Measurements from ENCODE around the gene KRT14. TPM values are rescaled to one million over a fixed set of nuclear protein-coding genes. Genes with fewer than 3 reads are reported as not detected.
"Not testable (repeated sequence)": the region's sequence is repeated elsewhere in the genome, so short reads cannot be mapped to it uniquely, and the experiment has no call there.

The KRT14 gene
- total RNA-seq, 1 donor from 2014 or later: not detected

GRCh38 chr17:41544491-41544892, 42.2 kb downstream of the KRT14 start:
- peaks cover 80% of the 10 kb centered on the region for H3K27me3 ChIP-seq (ENCODE audit: low read depth)
- H3K4me1 ChIP-seq: peaks cover 17% of the 10 kb centered on the region
- no peak overlapping the region for H3K27ac ChIP-seq (replicated peaks)
- intact Hi-C loops (cut with micrococcal nuclease): no loop called here
- no peak overlapping the region for H3K4me3 ChIP-seq
- H3K36me3 ChIP-seq: no peaks in the 10 kb centered on the region
- H3K9me3 ChIP-seq (replicated peaks): peaks cover 6% of the 10 kb centered on the region
- TF ChIP-seq, protein P1, sequence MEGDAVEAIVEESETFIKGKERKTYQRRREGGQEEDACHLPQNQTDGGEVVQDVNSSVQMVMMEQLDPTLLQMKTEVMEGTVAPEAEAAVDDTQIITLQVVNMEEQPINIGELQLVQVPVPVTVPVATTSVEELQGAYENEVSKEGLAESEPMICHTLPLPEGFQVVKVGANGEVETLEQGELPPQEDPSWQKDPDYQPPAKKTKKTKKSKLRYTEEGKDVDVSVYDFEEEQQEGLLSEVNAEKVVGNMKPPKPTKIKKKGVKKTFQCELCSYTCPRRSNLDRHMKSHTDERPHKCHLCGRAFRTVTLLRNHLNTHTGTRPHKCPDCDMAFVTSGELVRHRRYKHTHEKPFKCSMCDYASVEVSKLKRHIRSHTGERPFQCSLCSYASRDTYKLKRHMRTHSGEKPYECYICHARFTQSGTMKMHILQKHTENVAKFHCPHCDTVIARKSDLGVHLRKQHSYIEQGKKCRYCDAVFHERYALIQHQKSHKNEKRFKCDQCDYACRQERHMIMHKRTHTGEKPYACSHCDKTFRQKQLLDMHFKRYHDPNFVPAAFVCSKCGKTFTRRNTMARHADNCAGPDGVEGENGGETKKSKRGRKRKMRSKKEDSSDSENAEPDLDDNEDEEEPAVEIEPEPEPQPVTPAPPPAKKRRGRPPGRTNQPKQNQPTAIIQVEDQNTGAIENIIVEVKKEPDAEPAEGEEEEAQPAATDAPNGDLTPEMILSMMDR (IDR thresholded peaks at IDR 0.05; ENCODE audit: borderline replicate concordance): no peak
- DNase-seq: no peak

DNA sequence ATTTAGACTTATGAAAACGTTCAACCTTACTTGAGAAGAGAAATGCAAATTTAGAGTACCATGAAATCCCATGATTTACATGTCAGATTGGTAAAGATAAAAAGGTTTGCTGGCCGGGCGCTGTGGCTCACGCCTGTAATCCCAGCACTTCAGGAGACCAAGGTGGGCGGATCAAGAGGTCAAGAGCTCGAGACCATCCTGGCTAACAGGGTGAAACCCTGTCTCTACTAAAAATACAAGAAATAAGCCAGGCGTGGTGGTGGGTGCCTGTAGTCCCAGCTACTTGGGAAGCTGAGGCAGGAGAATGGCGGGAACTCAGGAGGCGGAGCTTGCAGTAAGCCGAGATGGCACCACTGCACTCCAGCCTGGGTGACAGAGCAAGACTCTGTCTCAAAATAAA, 43.9 kb downstream of the KRT14 start:
- peaks cover 86% of the 10 kb centered on the region for H3K27me3 ChIP-seq (ENCODE audit: low read depth)
- H3K9me3 ChIP-seq (replicated peaks); H3K4me1 ChIP-seq; H3K36me3 ChIP-seq; intact Hi-C loops (cut with micrococcal nuclease); H3K27ac ChIP-seq (replicated peaks); H3K4me3 ChIP-seq; DNase-seq: not testable (repeated sequence)

GRCh38 chr17:41542357-41542756, 44.3 kb downstream of the KRT14 start:
- H3K27me3 ChIP-seq (ENCODE audit: low read depth): peaks cover 86% of the 10 kb centered on the region
- intact Hi-C loops (cut with micrococcal nuclease): no loop called here
- H3K27ac ChIP-seq (replicated peaks): no peak overlapping the region
- H3K4me3 ChIP-seq: no peak overlapping the region
- no peak for DNase-seq
- peaks cover 6% of the 10 kb centered on the region for H3K9me3 ChIP-seq (replicated peaks)
- no peaks in the 10 kb centered on the region for H3K4me1 ChIP-seq
- no peaks in the 10 kb centered on the region for H3K36me3 ChIP-seq
- TF ChIP-seq, protein P1 (IDR thresholded peaks at IDR 0.05; ENCODE audit: borderline replicate concordance): no peak

DNA sequence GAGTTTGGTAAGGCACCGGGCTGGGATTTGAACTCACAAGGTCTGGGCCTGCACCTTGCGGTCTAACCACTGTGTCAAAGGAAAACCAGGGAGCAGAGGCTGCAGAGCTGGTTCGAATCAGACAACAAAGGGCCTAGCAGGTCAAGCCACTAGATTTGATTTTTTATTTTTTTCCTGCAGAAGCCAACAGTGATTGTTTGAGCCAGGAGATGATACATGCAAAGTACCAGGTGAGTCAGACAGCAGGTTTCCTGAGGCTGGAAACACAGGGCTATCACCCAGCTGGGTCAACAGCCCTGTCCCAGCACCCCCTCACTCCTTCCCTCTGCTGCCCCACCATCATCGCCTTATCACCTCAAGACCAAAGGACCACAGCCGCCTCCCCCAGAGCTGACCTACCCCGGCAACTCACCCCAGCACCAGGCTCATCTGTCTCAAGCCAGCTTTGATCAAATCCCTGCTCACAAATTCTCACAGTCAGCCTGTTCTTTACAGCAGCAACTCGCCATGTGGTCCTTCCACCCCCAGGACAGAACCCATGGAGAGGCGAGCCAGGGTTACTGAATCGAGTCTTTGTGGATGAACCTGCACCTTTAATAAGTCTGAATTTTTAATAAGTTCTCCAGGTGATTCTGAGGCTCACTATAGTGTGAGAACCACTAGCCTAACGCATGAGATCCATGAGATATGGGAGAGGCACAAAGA, 45.6 kb downstream of the KRT14 start:
- no peak for DNase-seq
- intact Hi-C loops (cut with micrococcal nuclease): no loop called here
- Histone ChIP-seq H3K9me3 (replicated peaks) (no peaks in the 10 kb centered on the region), H3K27ac (replicated peaks) (no peak overlapping the region), H3K27me3 (ENCODE audit: low read depth) (peaks cover 86% of the 10 kb centered on the region), H3K36me3 (no peaks in the 10 kb centered on the region), H3K4me3 (no peak overlapping the region), H3K4me1 (no peaks in the 10 kb centered on the region)
- TF ChIP-seq, protein P1 (IDR thresholded peaks at IDR 0.05; ENCODE audit: borderline replicate concordance): no peak

DNA sequence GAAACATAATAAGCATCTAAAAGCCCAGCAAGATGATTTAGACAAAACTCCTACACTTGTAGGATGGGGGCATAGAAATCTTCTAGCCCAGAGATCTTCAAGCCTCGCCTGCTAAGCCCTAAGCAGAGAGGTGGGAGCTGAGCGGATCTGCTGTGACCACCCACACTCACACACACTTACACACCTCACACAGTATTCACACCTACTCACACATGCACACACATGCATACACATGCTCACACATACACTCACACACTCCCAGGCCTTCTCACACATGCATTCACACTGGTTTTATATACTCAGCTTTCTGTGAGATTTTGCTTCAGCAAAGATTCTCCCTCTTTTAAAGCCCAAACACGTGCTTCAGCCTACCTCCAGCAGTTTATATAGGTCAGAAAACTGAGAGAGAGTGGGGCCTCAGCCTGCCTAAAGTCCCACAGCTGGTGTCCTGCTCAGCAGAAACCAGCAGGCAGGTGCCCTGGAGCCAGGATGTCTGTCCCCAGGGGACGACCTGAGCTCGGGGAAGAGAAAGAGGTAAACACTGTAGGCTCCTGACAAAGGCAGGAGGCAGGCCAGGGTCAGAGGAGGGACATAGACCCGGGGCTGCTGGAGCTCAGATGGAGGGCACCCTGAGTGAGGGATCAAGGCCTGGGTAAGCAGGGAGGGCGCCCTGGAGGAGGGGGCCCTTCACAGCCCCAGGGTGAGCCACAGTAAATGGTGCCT, 46.6 kb downstream of the KRT14 start:
- no peaks in the 10 kb centered on the region for H3K4me1 ChIP-seq
- H3K9me3 ChIP-seq (replicated peaks): no peaks in the 10 kb centered on the region
- no peak overlapping the region for H3K27ac ChIP-seq (replicated peaks)
- TF ChIP-seq, protein P1 (IDR thresholded peaks at IDR 0.05; ENCODE audit: borderline replicate concordance): no peak
- DNase-seq: no peak
- peaks cover 88% of the 10 kb centered on the region for H3K27me3 ChIP-seq (ENCODE audit: low read depth)
- intact Hi-C loops (cut with micrococcal nuclease): no loop called here
- no peaks in the 10 kb centered on the region for H3K36me3 ChIP-seq
- no peak overlapping the region for H3K4me3 ChIP-seq

DNA sequence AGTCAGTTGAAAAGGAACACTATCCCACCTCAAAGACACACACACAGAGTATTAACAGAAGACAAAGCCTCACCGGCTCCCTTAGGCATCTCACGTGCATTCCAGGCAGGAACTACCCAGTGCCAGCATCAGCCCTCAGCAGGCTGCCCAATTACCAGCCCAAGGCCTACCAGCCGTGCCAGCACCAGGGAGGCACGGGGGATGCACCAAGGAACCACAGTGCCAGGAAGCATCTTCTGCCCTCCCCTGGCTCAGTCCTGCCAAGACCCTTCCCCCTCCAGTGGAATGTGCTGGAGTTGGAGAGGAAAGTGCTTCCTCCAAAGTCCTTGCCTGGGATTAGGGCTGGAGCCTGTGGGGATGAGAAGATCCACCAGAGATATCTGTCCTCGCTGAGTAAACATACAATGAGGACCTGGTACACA, 47.6 kb downstream of the KRT14 start:
- Histone ChIP-seq H3K4me3 (no peak overlapping the region), H3K27me3 (ENCODE audit: low read depth) (peaks cover 88% of the 10 kb centered on the region), H3K36me3 (no peaks in the 10 kb centered on the region), H3K27ac (replicated peaks) (no peak overlapping the region), H3K4me1 (no peaks in the 10 kb centered on the region), H3K9me3 (replicated peaks) (no peaks in the 10 kb centered on the region)
- DNase-seq: no peak
- intact Hi-C loops (cut with micrococcal nuclease): no loop called here
- TF ChIP-seq, protein P1 (IDR thresholded peaks at IDR 0.05; ENCODE audit: borderline replicate concordance): no peak

All from left ventricle myocardium inferior (tissue), 1 donor.